Neural progenitor cell (in vitro differentiated cells): ENCODE results near the gene SMIM22.

Source experiments
- CTCF ChIP-seq: fragments of 200-600 bp; sonication (generic); IDR thresholded peaks from 2 replicates; pipeline ENCODE4 v1.5.1; 2017; ENCODE audit warnings: antibody characterized with exemption, mild to moderate bottlenecking
- EZH2 ChIP-seq: fragments of 200-600 bp; sonication (generic); IDR thresholded peaks from 2 replicates; pipeline ENCODE4 v1.6.1; 2017; ENCODE audit warnings: antibody characterized with exemption, mild to moderate bottlenecking, moderate library complexity

GRCh38 chr16:4803401-4803844 lies 8.3 kb downstream of the SMIM22 start:
- TF ChIP-seq CTCF = no peak
- TF ChIP-seq EZH2 = no peak
